Measurements from ENCODE around the gene WIPI1. TPM values are rescaled to one million over a fixed set of nuclear protein-coding genes. Genes with fewer than 3 reads are reported as not detected.

Gene WIPI1
- total RNA-seq, 1 experiment from 2014 or later, result 19.8 TPM

GRCh38 chr17:68400404-68400735, 56.9 kb downstream of the WIPI1 start:
- H3K27me3 ChIP-seq (ENCODE audit: control insufficient read depth, insufficient read depth, low read length), result no peaks in the 10 kb centered on the region
- no TSS peak for BruUV-seq (replicated peaks)
- H3K4me1 ChIP-seq (ENCODE audit: control insufficient read depth, insufficient read depth, low read length), result no peaks in the 10 kb centered on the region
- no peak for DNase-seq (ENCODE audit: low read depth, low spot score)
- no peaks in the 10 kb centered on the region for H3K9me3 ChIP-seq (ENCODE audit: control insufficient read depth, insufficient read depth, low read depth, low read length)
- no peaks in the 10 kb centered on the region for H3K36me3 ChIP-seq (ENCODE audit: control insufficient read depth, insufficient read depth, low read length)
- in situ Hi-C loops (cut with HindIII; ENCODE audit: low pct_unique_long_range_greater_than_20kb, low sequenced_read_pairs) (no loop called here), intact Hi-C loops (cut with micrococcal nuclease; ENCODE audit: unreplicated experiment) (no loop called here)
- TF ChIP-seq CTCF (IDR thresholded peaks at IDR 0.05) (no peak), SIN3A (IDR thresholded peaks at IDR 0.05; ENCODE audit: borderline replicate concordance, insufficient read depth, low read depth, low read length) (no peak), POLR2AphosphoS5 (IDR thresholded peaks at IDR 0.05; ENCODE audit: low read depth, low read length) (no peak), TCF7L2 (IDR thresholded peaks at IDR 0.05; ENCODE audit: low read depth, low read length) (no peak)
- TF ChIP-seq, protein P1, sequence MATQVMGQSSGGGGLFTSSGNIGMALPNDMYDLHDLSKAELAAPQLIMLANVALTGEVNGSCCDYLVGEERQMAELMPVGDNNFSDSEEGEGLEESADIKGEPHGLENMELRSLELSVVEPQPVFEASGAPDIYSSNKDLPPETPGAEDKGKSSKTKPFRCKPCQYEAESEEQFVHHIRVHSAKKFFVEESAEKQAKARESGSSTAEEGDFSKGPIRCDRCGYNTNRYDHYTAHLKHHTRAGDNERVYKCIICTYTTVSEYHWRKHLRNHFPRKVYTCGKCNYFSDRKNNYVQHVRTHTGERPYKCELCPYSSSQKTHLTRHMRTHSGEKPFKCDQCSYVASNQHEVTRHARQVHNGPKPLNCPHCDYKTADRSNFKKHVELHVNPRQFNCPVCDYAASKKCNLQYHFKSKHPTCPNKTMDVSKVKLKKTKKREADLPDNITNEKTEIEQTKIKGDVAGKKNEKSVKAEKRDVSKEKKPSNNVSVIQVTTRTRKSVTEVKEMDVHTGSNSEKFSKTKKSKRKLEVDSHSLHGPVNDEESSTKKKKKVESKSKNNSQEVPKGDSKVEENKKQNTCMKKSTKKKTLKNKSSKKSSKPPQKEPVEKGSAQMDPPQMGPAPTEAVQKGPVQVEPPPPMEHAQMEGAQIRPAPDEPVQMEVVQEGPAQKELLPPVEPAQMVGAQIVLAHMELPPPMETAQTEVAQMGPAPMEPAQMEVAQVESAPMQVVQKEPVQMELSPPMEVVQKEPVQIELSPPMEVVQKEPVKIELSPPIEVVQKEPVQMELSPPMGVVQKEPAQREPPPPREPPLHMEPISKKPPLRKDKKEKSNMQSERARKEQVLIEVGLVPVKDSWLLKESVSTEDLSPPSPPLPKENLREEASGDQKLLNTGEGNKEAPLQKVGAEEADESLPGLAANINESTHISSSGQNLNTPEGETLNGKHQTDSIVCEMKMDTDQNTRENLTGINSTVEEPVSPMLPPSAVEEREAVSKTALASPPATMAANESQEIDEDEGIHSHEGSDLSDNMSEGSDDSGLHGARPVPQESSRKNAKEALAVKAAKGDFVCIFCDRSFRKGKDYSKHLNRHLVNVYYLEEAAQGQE (IDR thresholded peaks at IDR 0.05; ENCODE audit: insufficient read depth in 1 of 2, low read depth in 2 of 2, low read length in 1 of 2), result no peak
- no peak overlapping the region for H3K27ac ChIP-seq (ENCODE audit: low read length)
- ATAC-seq, result no peak
- CTCF ChIA-PET, result no interaction called here
- POLR2A ChIA-PET, result no interaction called here
- no peak overlapping the region for H3K4me3 ChIP-seq (ENCODE audit: low read depth in 2 of 2, low read length in 2 of 2)

- no peak for DNase-seq (ENCODE audit: low read depth, low spot score)
- ChIA-PET POLR2A (no interaction called here), CTCF (interaction anchor here (1.3 kb wide), 1 partner anchor 137 kb away, joined by 4 read pairs; no protein-coding TSS in a partner anchor)
- TF ChIP-seq, protein P1 (IDR thresholded peaks at IDR 0.05; ENCODE audit: insufficient read depth in 1 of 2, low read depth in 2 of 2, low read length in 1 of 2), result no peak
- TF ChIP-seq POLR2AphosphoS5 (IDR thresholded peaks at IDR 0.05; ENCODE audit: low read depth, low read length), result no peak
- in situ Hi-C loops (cut with HindIII; ENCODE audit: low pct_unique_long_range_greater_than_20kb, low sequenced_read_pairs), result no loop called here
- H3K4me3 ChIP-seq (ENCODE audit: low read depth in 2 of 2, low read length in 2 of 2), result no peak overlapping the region
- H3K4me1 ChIP-seq (ENCODE audit: control insufficient read depth, insufficient read depth, low read length), result no peaks in the 10 kb centered on the region
- H3K9me3 ChIP-seq (ENCODE audit: control insufficient read depth, insufficient read depth, low read depth, low read length), result no peaks in the 10 kb centered on the region
- intact Hi-C loops (cut with micrococcal nuclease; ENCODE audit: unreplicated experiment), result loop anchor here (10.0 kb wide), 1 partner anchor 135 kb away; no protein-coding TSS in a partner anchor
- ATAC-seq, result no peak
- H3K27me3 ChIP-seq (ENCODE audit: control insufficient read depth, insufficient read depth, low read length), result no peaks in the 10 kb centered on the region
- no peaks in the 10 kb centered on the region for H3K36me3 ChIP-seq (ENCODE audit: control insufficient read depth, insufficient read depth, low read length)
- no TSS peak for BruUV-seq (replicated peaks)
- H3K27ac ChIP-seq (ENCODE audit: low read length), result no peak overlapping the region
Observed at GRCh38 chr17:68399638-68400403, 57.5 kb downstream of the WIPI1 start.

Measured in Panc1 (cell line).